K562 (cell line): Measurements from ENCODE around the gene UNC5B. TPM values are rescaled to one million over a fixed set of nuclear protein-coding genes. Genes with fewer than 3 reads are reported as not detected.

Source experiments
- ATAC-seq: fragments of 200-7000 bp; cut with Tn5 transposase; 3 replicates; pipeline ENCODE4 v1.9.1; 2020; ENCODE audit warnings: moderate library complexity
- BruUV-seq: library from RNA; stranded (reverse); fragments of 400-500 nt; replicated peaks from 2 replicates; lab custom pipeline; 2021; lab: Mats Ljungman, UMichigan
- CTCF ChIA-PET: fragments of 300-600 bp; formaldehyde crosslinking; extraction: SDS; loops from one replicate; lab custom pipeline; 2021; ENCODE audit warnings: low intra/inter-chr PET ratio; lab: Yijun Ruan, JAX
- POLR2A ChIA-PET: fragments of 300-600, 350-650 bp; sonication (Branson Sonifier 250); formaldehyde crosslinking; extraction: SDS; loops from one replicate; lab custom pipeline; 2021; ENCODE audit warnings: antibody characterized with exemption, inconsistent platforms; lab: Yijun Ruan, JAX
- DNase-seq, 4 experiments: peaks; one replicate each; pipeline versions ENCODE4 v3.0.0 to v3.0.0-alpha.2; 2011 to 2018; ENCODE audit warnings: low spot score in 3 of 4, mixed read lengths in 3 of 4; ENCODE audit errors: extremely low read depth in 1 of 4
- FAIRE-seq: peaks from 2 replicates; lab custom pipeline; 2011; peaks lifted over from hg19 to GRCh38; lab: Jason Lieb, UNC
- H2AFZ ChIP-seq: 2 replicates; pipeline ENCODE4 v1.6.0; 2011; ENCODE audit warnings: low read depth, low read length, control low read depth, inconsistent platforms
- H3K27ac ChIP-seq: fragments of 200-600 bp; 3 replicates; pipeline ENCODE4 v1.8.0; 2011; ENCODE audit warnings: low read depth, mild to moderate bottlenecking, control low read depth, inconsistent platforms, low read length, moderate library complexity, mixed read lengths; ENCODE audit errors: extremely low read depth
- H3K27me3 ChIP-seq, 2 experiments: fragments of 300-600 bp in 1 of 2; 2 replicates in 1 of 2; 3 replicates in 1 of 2; pipeline versions ENCODE4 v1.6.0 to v1.8.0; 2011; ENCODE audit warnings: inconsistent platforms in 2 of 2, low read length in 2 of 2, mild to moderate bottlenecking in 1 of 2, mixed read lengths in 1 of 2, moderate library complexity in 1 of 2; ENCODE audit not compliant: control insufficient read depth in 2 of 2, insufficient read depth in 2 of 2
- H3K36me3 ChIP-seq: fragments of 300-600 bp; 3 replicates; pipeline ENCODE4 v1.8.0; 2011; ENCODE audit warnings: mild to moderate bottlenecking, low read length, inconsistent platforms; ENCODE audit not compliant: control insufficient read depth, insufficient read depth
- H3K4me1 ChIP-seq, 2 experiments: fragments of 200-600 bp in 1 of 2; replicated peaks in 1 of 2; 2 replicates in 1 of 2; 3 replicates in 1 of 2; pipeline versions ENCODE4 v1.5.1 to v1.8.0; 2011; ENCODE audit warnings: inconsistent platforms in 2 of 2, low read length in 2 of 2, mild to moderate bottlenecking in 1 of 2, mixed read lengths in 1 of 2, moderate library complexity in 1 of 2; ENCODE audit not compliant: control insufficient read depth in 2 of 2, insufficient read depth in 2 of 2
- H3K4me2 ChIP-seq: 2 replicates; pipeline ENCODE4 v1.6.1; 2011; ENCODE audit warnings: low read length, control low read depth, inconsistent platforms, mixed read lengths; ENCODE audit not compliant: insufficient read depth
- H3K4me3 ChIP-seq: fragments of 200-600 bp; sonication (generic), shearing (Covaris generic); 2 replicates; pipeline ENCODE4 v1.5.1; 2016; ENCODE audit warnings: control low read depth, inconsistent platforms
- H3K79me2 ChIP-seq: fragments of 200-600 bp; 3 replicates; pipeline ENCODE4 v1.8.0; 2011; ENCODE audit warnings: low read length, inconsistent platforms; ENCODE audit not compliant: control insufficient read depth, insufficient read depth
- H3K9ac ChIP-seq, 2 experiments: 2 replicates each; pipeline versions ENCODE4 v1.6.0 to v1.6.1; 2011; ENCODE audit warnings: low read depth in 2 of 2, low read length in 2 of 2, control low read depth in 1 of 2, inconsistent platforms in 1 of 2, mild to moderate bottlenecking in 1 of 2, mixed read lengths in 1 of 2; ENCODE audit not compliant: insufficient read depth in 1 of 2
- H3K9me1 ChIP-seq: one replicate; pipeline ENCODE4 v1.6.0; 2011; ENCODE audit warnings: inconsistent platforms, mild to moderate bottlenecking, low read length, moderate library complexity; ENCODE audit not compliant: control insufficient read depth, insufficient read depth
- H3K9me3 ChIP-seq: replicated peaks from 2 replicates; pipeline ENCODE4 v1.5.1; 2011; ENCODE audit warnings: low read depth, low read length, inconsistent platforms; ENCODE audit not compliant: control insufficient read depth, insufficient read depth
- H4K20me1 ChIP-seq: replicated peaks from 2 replicates; pipeline ENCODE4 v1.6.1; 2011; ENCODE audit warnings: low read length, inconsistent platforms, mixed read lengths; ENCODE audit not compliant: control insufficient read depth, insufficient read depth
- ZFP36 ChIP-seq: fragments of 150-350 bp; IDR thresholded peaks from 2 replicates; pipeline ENCODE4 v1.6.1; 2018; ENCODE audit warnings: low read length, low read depth; ENCODE audit not compliant: partially characterized antibody
- ZNF431 ChIP-seq: sonication (generic); formaldehyde crosslinking; IDR thresholded peaks from 2 replicates; pipeline ENCODE4 v1.8.0; 2022; ENCODE audit warnings: mild to moderate bottlenecking, missing genetic modification reagents
- WGBS: fragments of 100-300 bp; shearing (Covaris generic); methylation state at CpG from one replicate; pipeline ENCODE4 v1.1.6; 2016; ENCODE audit warnings: low coverage, mixed read lengths; ENCODE audit not compliant: insufficient coverage; ENCODE audit errors: missing lambda C conversion rate; 5-methylcytosine and 5-hydroxymethylcytosine counted together
- in situ Hi-C: fragments of 300-500 bp; cut with MboI; formaldehyde crosslinking; loops from 4 replicates; pipeline ENCODE4 v1.15.0; 2018; ENCODE audit warnings: inconsistent platforms, mixed read lengths
- intact Hi-C: fragments of 100-400 bp; cut with micrococcal nuclease; formaldehyde crosslinking; loops from 2 replicates; pipeline ENCODE4 v1.14.2; 2022
- polyA plus RNA-seq, 8 experiments: library from polyadenylated mRNA; depleted of rRNA in 4 of 8; stranded (reverse) in 5 of 8; unstranded in 3 of 8; fragments of >200 nt; fragmentation: Nextera tagmentation in 2 of 8; fragmentation: Illumina TruSeq in 1 of 8; extraction: Ambion mirVana in 2 of 8; extraction: Trizol in 1 of 8; gene quantifications; 2 replicates each; pipeline versions ENCODE4 v1.2.1 to v1.2.3, GENCODE V29; 2011 to 2014; ENCODE audit warnings: inconsistent platforms in 1 of 8, missing spikeins in 1 of 8
- total RNA-seq, 7 experiments: library from RNA; depleted of rRNA in 6 of 7; stranded (reverse); fragments of >200 nt in 6 of 7; fragmentation: Illumina TruSeq in 2 of 7; extraction: Trizol in 2 of 7; gene quantifications; 2 replicates each; pipeline versions ENCODE4 v1.2.1 to v1.2.3, GENCODE V29; 2011 to 2021; ENCODE audit warnings: low replicate concordance in 1 of 7
- TF ChIP-seq, protein P1 (sequence below): fragments of 450-650 bp; IDR thresholded peaks from 2 replicates; pipeline ENCODE4 v1.6.1; 2016; ENCODE audit warnings: low read depth
- TF ChIP-seq, protein P2 (sequence below): sonication (generic); formaldehyde crosslinking; IDR thresholded peaks from 2 replicates; pipeline ENCODE4 v1.8.1; 2022; ENCODE audit warnings: missing genetic modification reagents

UNC5B gene
- total and polyA plus RNA-seq, 9 of the 15 experiments (the other 6 are each of a cell fraction or from before 2014, with no cell fraction given): 0.10 to 8.4 (median 2.1) TPM

DNA sequence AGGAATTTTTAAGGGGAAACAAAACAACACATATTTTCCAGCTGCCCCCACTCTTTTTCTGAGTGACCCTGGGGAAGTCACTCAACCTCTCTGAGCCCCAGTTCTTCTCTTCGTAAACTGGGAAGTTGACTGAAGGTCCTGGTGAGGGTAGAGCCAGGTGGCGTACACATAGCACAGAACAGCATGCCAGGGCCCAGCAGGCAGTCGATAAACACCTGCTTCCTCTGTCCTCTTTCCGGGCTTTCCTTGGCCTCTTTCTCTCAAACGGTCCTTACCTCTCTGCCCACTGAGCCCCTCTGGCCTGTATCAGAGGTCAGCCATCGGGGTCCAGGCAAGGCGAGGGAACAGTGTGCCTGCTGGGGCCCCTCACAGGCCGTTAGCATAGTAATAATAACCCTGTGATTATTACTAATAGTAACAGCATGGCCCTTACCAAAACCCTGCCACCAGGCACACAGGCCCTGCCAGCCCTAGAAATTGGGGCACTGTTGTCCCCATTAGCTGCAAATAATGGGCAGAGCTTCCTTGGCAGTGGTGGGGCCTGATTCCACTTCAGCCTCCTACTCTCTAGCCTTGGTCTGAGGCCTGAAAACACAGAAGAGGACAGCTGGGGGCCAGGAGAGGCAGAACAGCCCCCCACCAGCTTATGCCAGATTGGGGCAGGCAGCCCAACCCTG is 69.4 kb downstream of the UNC5B start:
- no peak overlapping the region for H3K4me3 ChIP-seq
- CTCF ChIA-PET: no interaction called here
- ATAC-seq: no peak
- peaks cover 0 to 16% of the 10 kb centered on the region in 2 experiments; a peak in 2 of 5 replicates for H3K4me1 ChIP-seq
- no peaks in the 10 kb centered on the region for H3K36me3 ChIP-seq
- H4K20me1 ChIP-seq: peaks cover 11% of the 10 kb centered on the region
- H3K27ac ChIP-seq: no peak overlapping the region
- WGBS: 52% methylated on average over 8 of the region's 8 CpGs
- H3K79me2 ChIP-seq: no peaks in the 10 kb centered on the region
- H3K27me3 ChIP-seq: peaks cover 0 to 25% of the 10 kb centered on the region in 2 experiments; a peak in 2 of 5 replicates
- no peak overlapping the region for H3K4me2 ChIP-seq
- TF ChIP-seq, protein P1, sequence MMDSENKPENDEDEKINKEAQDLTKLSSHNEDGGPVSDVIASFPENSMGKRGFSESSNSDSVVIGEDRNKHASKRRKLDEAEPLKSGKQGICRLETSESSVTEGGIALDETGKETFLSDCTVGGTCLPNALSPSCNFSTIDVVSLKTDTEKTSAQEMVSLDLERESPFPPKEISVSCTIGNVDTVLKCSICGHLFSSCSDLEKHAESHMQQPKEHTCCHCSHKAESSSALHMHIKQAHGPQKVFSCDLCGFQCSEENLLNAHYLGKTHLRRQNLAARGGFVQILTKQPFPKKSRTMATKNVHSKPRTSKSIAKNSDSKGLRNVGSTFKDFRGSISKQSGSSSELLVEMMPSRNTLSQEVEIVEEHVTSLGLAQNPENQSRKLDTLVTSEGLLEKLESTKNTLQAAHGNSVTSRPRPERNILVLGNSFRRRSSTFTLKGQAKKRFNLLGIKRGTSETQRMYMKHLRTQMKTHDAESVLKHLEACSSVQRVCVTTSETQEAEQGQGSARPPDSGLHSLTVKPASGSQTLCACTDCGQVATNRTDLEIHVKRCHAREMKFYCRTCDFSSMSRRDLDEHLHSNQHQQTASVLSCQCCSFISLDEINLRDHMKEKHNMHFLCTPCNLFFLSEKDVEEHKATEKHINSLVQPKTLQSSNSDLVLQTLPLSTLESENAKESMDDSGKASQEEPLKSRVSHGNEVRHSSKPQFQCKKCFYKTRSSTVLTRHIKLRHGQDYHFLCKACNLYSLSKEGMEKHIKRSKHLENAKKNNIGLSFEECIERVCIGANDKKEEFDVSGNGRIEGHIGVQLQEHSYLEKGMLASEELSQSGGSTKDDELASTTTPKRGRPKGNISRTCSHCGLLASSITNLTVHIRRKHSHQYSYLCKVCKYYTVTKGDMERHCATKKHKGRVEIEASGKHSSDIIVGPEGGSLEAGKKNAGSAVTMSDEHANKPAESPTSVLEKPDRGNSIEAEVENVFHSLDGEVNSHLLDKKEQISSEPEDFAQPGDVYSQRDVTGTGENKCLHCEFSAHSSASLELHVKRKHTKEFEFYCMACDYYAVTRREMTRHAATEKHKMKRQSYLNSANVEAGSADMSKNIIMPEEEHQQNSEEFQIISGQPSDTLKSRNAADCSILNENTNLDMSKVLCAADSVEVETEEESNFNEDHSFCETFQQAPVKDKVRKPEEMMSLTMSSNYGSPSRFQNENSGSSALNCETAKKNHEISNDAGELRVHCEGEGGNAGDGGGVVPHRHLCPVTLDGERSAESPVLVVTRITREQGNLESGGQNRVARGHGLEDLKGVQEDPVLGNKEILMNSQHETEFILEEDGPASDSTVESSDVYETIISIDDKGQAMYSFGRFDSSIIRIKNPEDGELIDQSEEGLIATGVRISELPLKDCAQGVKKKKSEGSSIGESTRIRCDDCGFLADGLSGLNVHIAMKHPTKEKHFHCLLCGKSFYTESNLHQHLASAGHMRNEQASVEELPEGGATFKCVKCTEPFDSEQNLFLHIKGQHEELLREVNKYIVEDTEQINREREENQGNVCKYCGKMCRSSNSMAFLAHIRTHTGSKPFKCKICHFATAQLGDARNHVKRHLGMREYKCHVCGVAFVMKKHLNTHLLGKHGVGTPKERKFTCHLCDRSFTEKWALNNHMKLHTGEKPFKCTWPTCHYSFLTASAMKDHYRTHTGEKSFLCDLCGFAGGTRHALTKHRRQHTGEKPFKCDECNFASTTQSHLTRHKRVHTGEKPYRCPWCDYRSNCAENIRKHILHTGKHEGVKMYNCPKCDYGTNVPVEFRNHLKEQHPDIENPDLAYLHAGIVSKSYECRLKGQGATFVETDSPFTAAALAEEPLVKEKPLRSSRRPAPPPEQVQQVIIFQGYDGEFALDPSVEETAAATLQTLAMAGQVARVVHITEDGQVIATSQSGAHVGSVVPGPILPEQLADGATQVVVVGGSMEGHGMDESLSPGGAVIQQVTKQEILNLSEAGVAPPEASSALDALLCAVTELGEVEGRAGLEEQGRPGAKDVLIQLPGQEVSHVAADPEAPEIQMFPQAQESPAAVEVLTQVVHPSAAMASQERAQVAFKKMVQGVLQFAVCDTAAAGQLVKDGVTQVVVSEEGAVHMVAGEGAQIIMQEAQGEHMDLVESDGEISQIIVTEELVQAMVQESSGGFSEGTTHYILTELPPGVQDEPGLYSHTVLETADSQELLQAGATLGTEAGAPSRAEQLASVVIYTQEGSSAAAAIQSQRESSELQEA: no peak
- TF ChIP-seq, protein P2, sequence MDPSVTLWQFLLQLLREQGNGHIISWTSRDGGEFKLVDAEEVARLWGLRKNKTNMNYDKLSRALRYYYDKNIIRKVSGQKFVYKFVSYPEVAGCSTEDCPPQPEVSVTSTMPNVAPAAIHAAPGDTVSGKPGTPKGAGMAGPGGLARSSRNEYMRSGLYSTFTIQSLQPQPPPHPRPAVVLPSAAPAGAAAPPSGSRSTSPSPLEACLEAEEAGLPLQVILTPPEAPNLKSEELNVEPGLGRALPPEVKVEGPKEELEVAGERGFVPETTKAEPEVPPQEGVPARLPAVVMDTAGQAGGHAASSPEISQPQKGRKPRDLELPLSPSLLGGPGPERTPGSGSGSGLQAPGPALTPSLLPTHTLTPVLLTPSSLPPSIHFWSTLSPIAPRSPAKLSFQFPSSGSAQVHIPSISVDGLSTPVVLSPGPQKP (CRISPR knock-in tag): no peak
- no peak for TF ChIP-seq ZNF431
- TF ChIP-seq ZFP36: peak; percentile 35
- TF ChIP-seq, all 486 proteins: peak for 1
- BruUV-seq: no TSS peak
- Histone ChIP-seq H3K9ac (no peak overlapping the region), H2AFZ (no peak overlapping the region), H3K9me1 (no peaks in the 10 kb centered on the region), H3K9me3 (no peaks in the 10 kb centered on the region)
- intact Hi-C loops: loop anchor here (5.0 kb wide), 1 partner anchor 354 kb away; no protein-coding TSS in a partner anchor
- FAIRE-seq (no peak), DNase-seq (no peak)
- POLR2A ChIA-PET: interaction anchor here (0.6 kb wide), 1 partner anchor 109 kb away, joined by 4 read pairs; no protein-coding TSS in a partner anchor
- in situ Hi-C loops: no loop called here
